ENCODE results near the gene CORO2A.
"Not testable (repeated sequence)": the region's sequence is repeated elsewhere in the genome, so short reads cannot be mapped to it uniquely, and the experiment has no call there.

CORO2A gene

DNA sequence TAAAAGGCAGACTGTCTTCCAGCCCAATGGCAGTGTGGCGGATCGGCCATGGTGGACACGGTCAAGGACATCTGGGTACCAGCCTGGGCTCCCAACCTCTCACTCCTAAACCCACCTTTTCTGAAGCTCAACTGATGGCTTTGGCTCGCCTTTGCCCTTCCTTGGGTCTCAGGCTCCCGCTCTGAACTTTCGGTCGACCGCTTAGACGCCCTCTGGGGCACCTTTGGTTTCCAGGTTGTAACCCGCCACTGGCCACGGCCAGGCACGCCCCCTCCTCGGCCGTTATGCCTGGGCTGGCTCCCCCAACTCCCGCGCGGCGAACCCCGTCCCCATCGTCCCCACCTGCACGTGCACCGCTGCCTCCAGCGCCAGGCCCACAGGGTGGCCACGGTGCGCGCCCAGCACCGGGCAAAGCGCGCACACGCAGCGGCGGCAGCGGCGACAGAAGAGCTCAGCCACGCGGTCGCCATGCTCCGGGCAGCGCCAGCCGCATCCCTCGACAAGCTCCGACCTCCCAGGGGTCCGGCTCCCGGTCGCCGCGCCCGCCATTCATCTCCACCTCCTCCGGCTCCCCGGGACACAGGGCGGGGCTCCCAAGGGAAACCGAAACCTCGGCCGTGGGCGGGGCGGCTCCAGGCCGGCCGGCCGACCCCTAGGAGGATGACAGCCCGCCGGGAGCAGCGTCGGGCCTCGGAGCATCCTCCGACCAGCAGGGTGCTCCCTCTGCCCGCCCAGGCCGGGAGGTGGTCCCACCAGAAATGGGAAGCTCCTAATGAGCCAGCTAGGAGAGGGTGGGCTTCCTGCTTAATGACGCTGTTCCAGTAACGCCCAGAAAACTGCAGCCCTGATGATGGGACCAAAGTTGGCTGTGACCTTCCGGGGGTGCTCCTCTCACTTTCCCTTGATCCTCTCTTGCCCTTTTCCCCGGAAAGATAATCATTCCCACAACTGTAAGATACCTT lies 73.5 kb downstream of the CORO2A start, which contains the start of gene TRIM14:
Gene TRIM14, minus strand, starts transcription at position 583 of the 962 bp plus-strand sequence. Its CDS starts 34 bp downstream, at position 549.
- in situ Hi-C loops (cut with HindIII; ENCODE audit: low sequenced_read_pairs), result no loop called here

DNA sequence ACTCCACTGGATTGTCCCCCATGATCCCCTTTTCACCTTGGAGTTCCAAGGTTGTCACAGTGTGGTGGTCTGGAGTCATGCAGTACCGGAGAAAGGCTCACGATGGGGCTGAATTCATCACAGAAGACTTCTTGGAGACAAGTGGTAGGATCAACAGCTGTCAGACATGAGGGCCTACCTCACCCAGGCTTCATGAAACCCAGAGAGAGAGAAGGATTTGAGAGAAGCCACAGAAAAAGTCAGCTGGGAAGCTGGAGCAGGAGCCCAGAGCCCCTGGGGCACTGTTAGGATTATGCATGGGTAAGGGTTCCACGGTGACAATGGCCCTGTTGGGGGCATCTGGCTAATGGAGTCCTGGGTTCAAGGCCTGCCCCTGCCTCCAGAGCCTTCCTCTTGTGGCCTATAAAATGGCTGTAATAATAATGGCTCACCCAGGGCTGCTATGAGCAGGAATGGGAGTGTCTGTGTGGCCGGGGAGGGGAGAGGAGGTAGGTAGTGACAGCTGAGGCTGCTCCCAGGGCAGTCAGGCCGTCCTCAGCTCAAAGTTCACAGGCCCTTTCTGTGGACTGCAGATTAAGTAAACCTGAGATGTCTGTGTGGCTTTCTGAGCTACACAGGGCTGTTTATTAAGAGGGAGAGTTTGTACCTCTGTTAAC lies 74.3 kb downstream of the CORO2A start:
- in situ Hi-C loops (cut with HindIII; ENCODE audit: low sequenced_read_pairs), result no loop called here

DNA sequence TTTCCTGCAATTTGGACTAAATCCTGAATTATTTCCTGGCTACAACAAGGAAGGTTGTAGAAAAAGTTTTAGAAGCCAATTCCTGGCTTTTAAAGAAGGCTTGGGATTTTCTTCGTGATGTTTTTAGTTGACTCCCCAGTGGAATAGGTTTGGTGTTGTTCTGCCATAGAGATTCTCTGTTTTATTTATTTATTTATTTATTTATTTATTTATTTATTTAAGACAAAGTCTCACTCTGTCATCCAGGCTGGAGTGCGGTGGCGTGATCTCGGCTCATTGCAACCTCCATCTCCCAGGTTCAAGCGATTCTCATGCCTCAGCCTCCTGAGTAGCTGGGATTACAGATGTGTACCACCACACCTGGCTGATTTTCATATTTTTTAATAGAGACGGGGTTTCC lies 75.3 kb downstream of the CORO2A start:
- in situ Hi-C loops (cut with HindIII; ENCODE audit: low sequenced_read_pairs), result not testable (repeated sequence)

DNA sequence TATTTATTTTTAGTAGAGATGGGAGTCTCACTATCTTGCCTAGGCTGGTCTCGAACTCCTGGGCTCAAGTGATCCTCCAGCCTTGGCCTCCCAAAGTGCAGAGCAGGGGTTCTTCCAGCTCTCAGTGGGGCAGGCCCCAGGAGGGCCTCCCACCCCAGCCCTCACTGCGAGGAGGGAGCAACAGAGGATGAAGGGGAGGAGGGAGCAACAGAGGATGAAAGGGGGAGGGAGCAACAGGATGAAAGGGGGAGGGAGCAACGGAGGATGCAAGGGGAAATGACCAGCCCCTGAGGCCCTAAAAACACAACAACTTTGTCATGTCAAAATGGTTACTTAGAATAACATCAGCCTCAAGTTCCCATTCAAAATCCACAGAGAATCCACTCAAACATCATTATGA lies 83.4 kb downstream of the CORO2A start:
- in situ Hi-C loops (cut with HindIII; ENCODE audit: low sequenced_read_pairs), result no loop called here

DNA sequence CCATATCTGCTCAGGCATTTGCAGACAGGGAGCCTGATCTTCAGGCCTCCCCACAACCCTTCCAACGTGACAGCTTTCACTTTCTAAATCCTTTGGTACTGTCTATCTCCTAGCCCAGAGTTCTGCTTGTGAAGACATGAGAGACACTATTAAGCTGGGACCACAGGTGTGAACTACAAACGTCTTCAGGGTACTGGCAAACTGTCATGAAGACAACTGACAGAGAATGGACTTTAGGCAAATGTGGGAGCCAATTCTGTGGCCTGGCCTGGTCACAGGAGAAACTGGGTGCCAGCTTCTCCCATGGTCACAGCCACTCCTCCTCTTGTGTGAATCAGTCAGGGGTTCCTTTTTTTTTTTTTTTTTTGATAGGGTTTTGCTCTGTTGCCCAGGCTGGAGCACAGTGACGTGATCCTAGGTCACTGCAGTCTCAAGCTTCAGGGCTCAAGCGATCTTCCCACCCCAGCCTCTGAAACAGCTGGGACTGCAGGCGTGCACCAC lies 83.9 kb downstream of the CORO2A start:
- in situ Hi-C loops (cut with HindIII; ENCODE audit: low sequenced_read_pairs), result no loop called here

DNA sequence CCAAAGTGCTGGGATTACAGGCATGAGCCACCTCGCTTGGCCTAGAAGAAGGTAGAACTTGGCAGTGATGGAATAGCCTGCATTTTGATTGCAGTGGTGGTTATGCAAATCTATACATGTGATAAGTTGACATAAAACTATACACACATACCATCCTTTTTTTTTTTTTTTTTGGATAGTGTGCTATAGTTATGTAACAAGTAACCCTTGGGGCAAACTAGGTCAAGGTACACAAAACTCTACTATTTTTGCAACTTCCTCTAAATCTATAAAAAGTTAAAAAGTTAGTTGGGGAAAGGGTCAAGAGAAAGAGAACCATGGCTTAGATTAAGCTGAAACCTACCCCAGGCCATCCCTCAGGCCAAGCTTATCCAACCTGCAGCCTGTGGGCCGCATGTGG lies 84.5 kb downstream of the CORO2A start:
- in situ Hi-C loops (cut with HindIII; ENCODE audit: low sequenced_read_pairs), result no loop called here

DNA sequence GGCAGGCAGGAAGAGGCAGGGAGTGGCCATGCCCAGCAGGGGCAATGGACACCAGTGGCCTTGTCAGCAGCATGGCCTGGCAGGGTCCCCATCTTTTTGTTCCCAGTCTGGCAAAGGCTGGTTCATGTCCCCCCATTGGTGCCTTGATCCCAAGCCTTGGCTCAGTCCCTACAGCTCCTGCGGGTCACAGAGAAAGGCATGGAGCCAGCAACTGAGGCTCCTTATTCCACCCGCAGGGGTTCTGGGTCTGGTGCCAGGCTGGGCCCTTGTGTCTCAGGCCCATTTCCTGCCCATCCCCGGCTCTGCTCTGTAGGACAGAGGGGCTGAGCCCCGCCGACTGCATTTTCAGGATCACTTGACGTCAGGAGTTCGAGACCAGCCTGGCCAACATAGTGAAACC lies 87.4 kb downstream of the CORO2A start:
- in situ Hi-C loops (cut with HindIII; ENCODE audit: low sequenced_read_pairs), result no loop called here

DNA sequence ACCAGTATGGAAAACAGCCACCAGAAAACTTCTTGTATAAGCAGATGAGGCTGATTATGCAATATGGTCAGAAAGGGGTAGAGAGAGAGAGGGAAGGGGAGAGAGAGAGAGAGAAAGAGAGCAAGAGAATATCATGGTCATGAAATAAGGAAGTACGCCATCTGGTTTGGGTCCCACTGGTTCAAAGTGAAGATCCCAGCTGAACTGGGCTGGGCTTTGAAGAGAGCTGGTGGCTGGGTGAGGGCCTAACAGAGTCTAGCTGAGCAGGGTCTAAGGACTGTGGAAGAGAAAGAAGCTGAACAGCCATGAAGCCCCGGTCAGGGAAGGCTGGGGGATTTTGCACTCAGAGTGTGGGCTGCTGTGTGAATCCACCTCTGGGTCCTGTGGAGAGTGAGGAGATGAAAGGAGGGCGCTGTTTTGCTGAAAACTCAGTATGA lies 88.0 kb downstream of the CORO2A start:
- in situ Hi-C loops (cut with HindIII; ENCODE audit: low sequenced_read_pairs), result no loop called here

DNA sequence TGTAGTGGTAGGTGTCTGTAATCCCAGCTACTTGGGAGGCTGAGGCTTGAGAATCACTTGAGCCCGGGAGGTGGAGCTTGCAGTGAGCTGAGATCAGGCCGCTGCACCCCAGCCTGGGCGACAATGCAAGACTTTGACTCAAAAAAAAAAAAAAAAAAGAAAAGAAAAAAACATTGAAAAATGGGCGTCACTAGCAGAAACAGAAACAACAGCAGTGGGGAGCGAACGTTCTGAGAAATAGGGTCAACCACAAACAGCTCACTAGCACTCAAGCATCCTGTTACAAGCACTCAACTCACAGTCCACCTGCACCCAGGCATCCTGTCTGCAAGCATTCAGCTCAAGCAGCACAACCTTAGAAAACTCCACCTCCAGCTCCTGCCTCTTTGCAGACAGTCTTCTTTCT lies 90.6 kb downstream of the CORO2A start:
- in situ Hi-C loops (cut with HindIII; ENCODE audit: low sequenced_read_pairs), result no loop called here

DNA sequence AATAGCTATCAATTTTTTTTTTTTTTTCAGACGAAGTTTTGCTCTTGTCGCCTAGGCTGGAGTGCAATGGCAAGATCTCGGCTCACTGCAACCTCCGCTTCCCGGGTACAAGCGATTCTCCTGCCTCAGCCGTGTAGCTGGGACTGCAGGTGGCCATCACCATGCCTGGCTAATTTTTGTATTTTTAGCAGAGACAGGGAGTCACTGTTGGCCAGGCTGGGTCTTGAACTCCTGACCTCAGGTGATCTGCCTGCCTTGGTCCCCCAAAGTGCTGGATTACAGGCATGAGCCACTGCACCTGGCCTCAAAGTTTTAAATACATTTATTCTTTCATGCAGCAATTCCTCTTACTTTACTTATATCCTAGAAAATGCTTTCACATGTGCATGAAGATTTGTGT lies 91.0 kb downstream of the CORO2A start:
- in situ Hi-C loops (cut with HindIII; ENCODE audit: low sequenced_read_pairs), result no loop called here

DNA sequence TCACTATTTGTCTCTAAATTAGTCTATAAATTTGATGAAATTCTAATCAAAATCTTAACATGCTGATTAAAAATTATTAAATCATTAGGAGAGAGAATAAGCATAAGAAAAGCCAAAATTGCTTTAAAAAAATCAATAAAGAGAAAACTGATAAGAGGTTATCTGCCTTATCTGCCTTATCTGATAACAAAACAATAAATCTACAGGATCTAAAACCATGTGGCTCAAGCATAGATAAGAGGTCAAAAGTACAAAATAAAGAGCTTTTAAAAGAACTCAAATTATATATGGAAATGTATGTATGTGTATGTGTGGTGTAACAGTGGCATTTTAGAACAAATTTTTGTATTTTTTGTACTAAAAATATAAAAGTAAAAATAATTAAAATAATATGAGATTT lies 92.0 kb downstream of the CORO2A start:
- in situ Hi-C loops (cut with HindIII; ENCODE audit: low sequenced_read_pairs), result no loop called here

DNA sequence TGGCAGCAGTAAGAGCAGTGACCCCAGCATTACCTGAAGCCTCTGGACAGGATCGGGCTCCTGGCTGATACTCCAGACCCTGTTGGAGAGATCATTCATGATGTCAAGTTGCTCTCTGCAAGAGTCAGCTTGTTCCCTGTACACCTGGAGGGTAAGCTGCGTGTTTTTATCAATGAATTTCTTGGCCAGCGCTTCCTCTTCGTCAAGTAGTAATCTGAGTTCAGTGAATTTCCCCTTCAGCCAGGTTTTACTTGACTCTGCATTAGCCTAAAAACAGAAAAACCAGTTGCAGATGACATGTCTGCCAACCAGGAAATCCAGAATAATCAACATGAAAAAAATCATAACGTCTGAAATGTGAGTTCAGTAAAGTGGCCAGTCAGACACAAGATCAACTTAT lies 92.5 kb downstream of the CORO2A start:
- in situ Hi-C loops (cut with HindIII; ENCODE audit: low sequenced_read_pairs), result no loop called here

DNA sequence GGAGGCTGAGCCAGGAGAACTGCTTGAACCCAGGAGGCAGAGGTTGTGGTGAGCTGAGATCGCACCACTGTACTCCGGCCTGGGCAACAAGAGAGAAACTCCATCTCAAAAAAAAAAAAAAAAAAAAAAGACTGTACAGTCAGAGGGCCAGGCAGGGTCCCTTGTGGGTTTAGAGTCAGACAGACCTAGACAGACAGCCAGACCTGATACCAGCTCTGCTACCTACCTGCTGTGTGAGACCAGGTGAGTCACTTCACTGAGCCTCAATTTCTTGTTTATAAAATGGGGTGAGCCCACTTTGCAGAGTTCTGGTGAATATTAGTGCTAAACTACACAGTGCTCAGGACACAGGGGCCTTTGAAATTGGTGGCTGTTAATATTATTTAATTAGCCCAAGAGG lies 93.1 kb downstream of the CORO2A start:
- in situ Hi-C loops (cut with HindIII; ENCODE audit: low sequenced_read_pairs), result no loop called here

DNA sequence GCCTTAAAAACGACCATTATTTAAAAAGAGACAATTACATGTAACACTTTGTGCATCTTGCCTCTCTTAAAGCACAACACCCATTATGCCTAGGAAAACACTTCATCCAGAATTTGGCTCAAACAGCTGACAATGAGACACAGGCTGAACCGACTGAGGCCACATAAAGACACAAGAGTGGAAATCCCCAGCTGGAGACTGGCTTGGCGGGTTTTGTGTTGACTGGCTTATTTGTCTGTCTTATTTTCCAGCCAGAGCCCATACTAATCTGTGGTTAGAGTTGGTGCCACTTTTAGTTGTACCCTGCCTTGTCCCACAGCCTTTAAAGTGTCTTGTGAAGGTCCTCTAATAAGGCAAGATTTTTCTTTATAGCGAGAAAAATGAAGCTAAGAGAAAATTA lies 94.6 kb downstream of the CORO2A start:
- in situ Hi-C loops (cut with HindIII; ENCODE audit: low sequenced_read_pairs), result no loop called here

DNA sequence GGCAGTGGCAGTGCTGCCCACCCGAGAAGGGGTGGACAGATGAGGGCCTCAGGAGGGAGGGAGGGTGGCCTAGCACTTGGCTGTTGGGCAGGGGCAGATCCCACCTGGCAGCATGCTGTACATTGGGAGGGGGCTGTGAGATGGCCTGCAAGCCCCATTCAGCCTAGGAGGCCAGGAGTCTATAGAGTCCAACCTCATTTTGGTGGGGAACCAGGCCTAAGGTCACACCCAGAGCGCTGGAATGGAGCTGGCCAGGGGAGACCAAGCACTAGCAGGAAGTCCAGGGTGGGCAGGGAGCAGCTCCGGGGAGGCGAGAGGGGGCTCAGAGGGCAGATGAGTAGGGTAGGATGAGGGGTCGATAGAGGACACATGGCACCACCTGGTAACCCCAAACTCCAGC lies 96.3 kb downstream of the CORO2A start:
- in situ Hi-C loops (cut with HindIII; ENCODE audit: low sequenced_read_pairs), result no loop called here

DNA sequence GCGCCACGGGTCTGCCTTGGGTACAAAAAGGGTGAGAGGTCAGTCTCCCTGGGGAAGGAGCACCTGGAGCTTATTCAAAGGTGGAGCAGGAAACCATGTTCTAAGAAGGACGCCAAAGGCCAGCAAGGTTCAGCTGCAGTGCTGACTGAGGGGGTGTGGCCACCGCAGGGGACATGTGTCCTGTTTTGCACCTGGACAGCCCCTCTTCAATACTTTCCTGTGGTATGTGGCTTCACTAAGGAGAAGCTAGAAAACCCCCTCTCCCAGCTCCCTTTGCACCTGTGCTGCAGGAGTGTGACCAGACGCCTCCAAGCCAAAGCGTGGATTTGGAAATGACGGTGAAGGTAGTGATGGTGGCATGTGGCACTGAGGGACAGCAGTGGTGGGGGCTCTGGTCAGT lies 97.0 kb downstream of the CORO2A start:
- in situ Hi-C loops (cut with HindIII; ENCODE audit: low sequenced_read_pairs), result no loop called here

DNA sequence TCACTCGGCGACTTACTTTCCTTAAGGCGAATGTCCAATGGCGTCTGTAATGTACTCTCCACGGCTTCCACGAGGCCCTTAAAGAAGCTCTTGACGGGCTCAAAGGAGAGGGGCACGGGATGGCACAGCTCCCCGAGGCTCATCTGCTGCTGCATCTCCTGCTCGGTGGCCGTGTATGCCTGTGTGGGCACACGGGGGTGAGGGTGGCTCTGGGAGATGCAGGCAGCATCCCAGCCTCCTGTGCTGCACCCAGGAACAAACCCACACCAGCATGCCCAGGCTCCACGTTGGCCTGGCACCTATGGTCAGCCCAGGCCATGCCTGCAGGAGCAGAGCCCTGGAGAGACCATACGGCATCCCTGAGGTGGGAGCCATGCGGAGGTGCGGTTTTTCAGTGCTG lies 97.6 kb downstream of the CORO2A start:
- in situ Hi-C loops (cut with HindIII; ENCODE audit: low sequenced_read_pairs), result no loop called here

DNA sequence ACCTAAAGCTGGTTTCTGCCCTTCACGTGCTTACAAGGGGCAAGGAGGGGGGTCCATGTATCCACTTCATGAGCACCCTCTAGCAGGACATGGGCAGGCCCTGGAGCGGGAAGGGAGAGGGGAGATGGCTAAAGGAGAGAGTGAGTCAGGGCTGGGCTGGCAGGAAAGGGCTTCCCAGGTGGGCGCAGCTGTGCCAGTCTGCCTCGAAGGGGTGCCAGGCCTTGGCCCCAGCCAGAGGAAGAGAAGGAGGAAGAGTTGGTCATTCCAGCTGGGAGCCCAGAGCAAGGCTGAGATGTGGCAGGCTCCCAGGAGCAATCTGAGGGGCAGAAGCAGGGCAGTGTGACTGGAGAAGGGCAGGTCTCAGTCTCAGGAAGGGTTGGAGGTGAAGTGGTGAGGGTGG lies 98.1 kb downstream of the CORO2A start:
- in situ Hi-C loops (cut with HindIII; ENCODE audit: low sequenced_read_pairs), result no loop called here

DNA sequence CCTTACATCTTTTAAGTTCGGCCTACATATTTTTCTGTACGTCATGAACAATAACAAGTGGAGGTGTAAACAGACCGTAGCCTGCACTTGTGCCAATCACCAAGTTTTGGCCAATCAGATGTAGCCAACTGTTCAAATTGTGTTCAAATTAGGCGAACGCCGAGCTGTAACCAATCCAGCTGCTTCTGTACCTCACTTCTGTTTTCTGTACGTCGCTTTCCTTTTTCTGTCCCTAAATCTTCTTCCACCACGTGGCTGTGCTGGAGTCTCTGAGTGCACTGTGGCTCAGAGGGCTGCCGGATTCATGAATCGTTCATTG lies 99.9 kb downstream of the CORO2A start:
- in situ Hi-C loops (cut with HindIII; ENCODE audit: low sequenced_read_pairs), result no loop called here

DNA sequence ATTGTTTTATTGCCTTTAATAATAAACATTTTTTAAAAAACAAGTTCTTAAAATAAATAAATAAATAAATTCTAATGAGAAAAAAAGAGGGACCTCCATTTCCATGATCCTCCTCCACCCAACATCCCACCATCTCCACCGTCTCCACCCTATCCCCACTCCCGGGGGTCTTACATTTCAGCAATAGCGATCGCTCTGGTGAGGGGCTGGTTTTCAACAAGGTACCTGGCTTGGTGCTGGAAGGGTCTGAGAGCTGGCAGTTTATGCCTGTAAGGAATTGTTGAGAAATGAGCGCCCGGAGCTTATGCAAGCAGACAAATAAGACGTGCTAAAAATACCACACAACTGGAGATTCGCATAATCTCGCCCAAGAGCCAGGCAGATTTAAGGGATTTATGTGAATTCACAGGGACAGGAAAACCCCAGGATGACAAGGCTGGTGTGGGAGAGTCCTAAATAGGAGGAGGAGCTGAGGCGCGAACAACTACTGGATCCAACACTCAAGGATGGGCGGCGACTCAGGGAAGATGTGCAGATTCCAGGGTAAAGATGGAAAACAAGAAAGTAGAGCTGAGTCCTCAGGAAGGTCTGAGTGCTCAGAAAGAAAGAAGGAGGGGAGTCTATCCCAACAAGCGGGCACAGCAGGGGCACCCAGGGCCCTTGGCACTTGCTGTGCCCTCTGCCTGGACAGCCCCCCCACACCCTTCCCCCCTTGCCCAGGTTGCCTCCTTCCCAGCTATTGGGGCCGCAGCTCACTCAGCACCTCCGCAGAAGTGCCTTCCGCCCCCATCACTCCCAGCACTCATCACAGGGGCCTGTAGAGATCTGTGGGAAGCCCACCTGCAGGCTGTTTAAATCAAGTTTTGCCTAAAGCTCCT lies 100.5 kb downstream of the CORO2A start:
- in situ Hi-C loops (cut with HindIII; ENCODE audit: low sequenced_read_pairs), result no loop called here

DNA sequence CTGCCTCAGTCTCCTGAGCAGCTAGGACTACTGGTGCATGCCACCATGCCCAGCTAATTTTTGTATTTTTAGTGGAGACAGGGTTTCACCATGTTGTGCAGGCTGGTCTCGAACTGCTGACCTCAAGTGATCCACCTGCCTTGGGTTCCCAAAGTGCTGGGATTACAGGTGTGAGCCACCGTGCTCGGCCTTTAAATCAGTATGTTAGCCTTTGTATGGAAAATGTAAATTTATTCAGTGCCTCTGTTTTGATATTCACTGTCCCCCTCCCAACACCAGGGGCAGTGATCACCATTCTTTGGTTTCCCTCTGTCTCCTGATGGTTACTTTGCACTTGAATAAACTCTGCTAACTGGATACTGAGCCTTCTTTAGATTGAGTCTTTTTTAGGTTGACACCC lies 101.8 kb downstream of the CORO2A start:
- in situ Hi-C loops (cut with HindIII; ENCODE audit: low sequenced_read_pairs), result not testable (repeated sequence)

Measured in DLD1 (cell line).